ENCODE data around the gene SESN1. TPM values are rescaled to one million over a fixed set of nuclear protein-coding genes. Genes with fewer than 3 reads are reported as not detected.
A peak's percentile ranks its signal among the peaks of the same experiment; 100 is the strongest.
"Not testable (repeated sequence)": the region's sequence is repeated elsewhere in the genome, so short reads cannot be mapped to it uniquely, and the experiment has no call there.

The SESN1 gene
- total RNA-seq, 1 experiment from 2014 or later: 4.2 TPM

GRCh38 chr6:109001291-109001894 is 93.3 kb downstream of the SESN1 start:
- DNase-seq (ENCODE audit: low read depth): no peak

GRCh38 chr6:109000289-109000688 is 94.4 kb downstream of the SESN1 start:
- no peak for DNase-seq (ENCODE audit: low read depth)

DNA sequence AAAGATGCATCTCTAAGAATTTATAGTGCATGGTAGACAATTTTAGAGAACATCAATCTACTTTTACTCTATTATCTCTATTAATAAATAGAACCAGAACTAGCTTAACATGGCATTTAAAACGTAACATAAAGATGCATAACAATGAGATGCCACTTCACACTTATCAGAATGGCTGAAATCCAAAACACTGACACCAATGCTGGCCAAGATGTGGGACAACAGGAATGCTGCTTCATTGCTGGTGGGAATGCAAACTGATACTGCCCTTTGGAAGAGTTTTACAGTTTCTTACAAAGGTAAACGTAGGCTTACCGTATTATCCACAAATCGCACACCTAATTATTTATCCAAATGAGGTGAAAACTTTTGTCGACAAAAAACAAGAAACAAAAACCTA is 95.2 kb downstream of the SESN1 start:
- no peak for DNase-seq (ENCODE audit: low read depth)

GRCh38 chr6:108998485-108998884 is 96.2 kb downstream of the SESN1 start:
- no peak for DNase-seq (ENCODE audit: low read depth)

GRCh38 chr6:108996208-108996607 is 98.4 kb downstream of the SESN1 start:
- no peak for DNase-seq (ENCODE audit: low read depth)

DNA sequence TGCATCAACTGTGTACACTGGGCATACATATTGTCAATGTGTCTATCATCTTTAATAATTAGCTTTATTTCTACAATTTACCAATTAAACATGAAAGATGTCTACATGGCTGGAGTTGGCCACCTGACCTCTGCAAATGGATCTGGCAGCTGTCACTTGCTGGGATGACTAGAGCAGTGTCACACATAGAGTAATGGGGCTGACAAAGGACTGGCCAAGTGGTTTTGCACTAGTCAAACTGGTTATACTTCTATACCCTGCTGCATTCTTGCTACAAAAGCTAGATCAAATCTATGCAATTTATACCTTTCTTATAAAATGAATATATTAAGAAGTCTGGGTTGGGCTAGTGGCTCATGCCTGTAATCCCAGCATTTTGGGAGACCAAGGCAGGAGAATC is 99.3 kb downstream of the SESN1 start:
- DNase-seq (ENCODE audit: low read depth): no peak

DNA sequence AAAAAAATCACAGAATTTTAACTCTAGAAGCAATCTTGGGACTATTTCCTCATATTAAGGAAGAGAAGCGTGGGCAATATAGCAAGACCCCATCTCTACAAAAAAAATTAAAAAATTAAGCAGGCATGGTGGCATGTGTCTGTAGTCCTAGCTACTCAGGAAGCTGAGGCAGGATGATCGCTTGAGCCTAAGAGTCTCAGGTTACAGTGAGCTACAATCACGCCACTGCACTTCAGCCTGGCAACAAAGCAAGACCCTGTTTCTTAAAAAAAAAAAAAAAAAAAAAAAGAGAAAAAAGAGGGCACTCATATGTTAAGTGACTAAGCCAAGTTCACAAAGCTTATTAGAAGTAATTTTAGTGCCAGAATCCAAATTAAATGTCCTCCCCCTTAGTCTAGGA is 100.8 kb downstream of the SESN1 start:
- DNase-seq (ENCODE audit: low read depth): no peak

- DNase-seq (ENCODE audit: low read depth): no peak
These were observed 104.9 kb downstream of the SESN1 start for GRCh38 chr6:108989700-108990099.

GRCh38 chr6:108988765-108989164 is 105.9 kb downstream of the SESN1 start:
- DNase-seq (ENCODE audit: low read depth): no peak

GRCh38 chr6:108988296-108988695 is 106.3 kb downstream of the SESN1 start:
- no peak for DNase-seq (ENCODE audit: low read depth)

DNA sequence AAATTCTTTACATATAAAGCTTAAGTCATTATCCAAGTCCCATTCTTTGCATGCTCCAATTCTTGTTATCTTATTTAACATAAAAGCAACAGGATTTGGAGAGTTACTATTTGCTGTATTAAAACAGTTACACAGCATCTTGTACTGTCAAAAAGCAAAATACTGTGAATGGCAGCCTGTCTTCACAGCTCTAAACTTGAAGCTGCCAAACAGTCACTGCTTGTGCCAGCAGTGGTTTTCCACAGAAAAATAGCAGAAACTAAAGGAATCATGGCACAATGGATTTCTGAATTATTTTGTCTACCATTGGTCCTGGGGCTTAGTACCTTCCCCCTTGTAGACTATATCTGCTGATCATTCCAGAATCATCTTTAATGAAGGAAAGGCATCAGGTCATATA is 107.5 kb downstream of the SESN1 start:
- DNase-seq (ENCODE audit: low read depth): no peak

GRCh38 chr6:108985301-108985700 is 109.3 kb downstream of the SESN1 start:
- DNase-seq (ENCODE audit: low read depth): no peak

- no peak for DNase-seq (ENCODE audit: low read depth)
These were observed 111.5 kb downstream of the SESN1 start for GRCh38 chr6:108983151-108983550.

GRCh38 chr6:108982154-108983113 is 112.2 kb downstream of the SESN1 start:
- DNase-seq (ENCODE audit: low read depth): no peak

DNA sequence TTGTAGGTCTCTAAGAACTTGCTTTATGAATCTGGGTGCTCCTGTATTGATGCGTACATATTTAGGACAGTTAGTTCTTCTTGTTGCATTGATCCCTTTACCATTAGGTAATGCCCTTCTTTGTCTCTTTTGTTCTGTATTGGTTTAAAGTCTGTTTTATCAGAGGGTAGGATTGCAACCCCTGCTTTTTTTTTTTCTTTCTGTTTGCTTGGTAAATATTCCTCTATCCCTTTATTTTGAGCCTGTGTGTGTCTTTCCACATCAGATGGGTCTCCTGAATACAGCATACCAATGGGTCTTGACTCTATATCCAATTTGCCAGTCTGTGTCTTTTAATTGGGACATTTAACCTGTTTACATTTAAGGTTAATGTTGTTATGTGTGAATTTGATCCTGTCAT is 116.0 kb downstream of the SESN1 start:
- DNase-seq (ENCODE audit: low read depth): not testable (repeated sequence)

- no peak for DNase-seq (ENCODE audit: low read depth)
These were observed 120.4 kb downstream of the SESN1 start for GRCh38 chr6:108974201-108974600.

GRCh38 chr6:108969776-108970175 is 124.9 kb downstream of the SESN1 start:
- DNase-seq (ENCODE audit: low read depth): no peak

DNA sequence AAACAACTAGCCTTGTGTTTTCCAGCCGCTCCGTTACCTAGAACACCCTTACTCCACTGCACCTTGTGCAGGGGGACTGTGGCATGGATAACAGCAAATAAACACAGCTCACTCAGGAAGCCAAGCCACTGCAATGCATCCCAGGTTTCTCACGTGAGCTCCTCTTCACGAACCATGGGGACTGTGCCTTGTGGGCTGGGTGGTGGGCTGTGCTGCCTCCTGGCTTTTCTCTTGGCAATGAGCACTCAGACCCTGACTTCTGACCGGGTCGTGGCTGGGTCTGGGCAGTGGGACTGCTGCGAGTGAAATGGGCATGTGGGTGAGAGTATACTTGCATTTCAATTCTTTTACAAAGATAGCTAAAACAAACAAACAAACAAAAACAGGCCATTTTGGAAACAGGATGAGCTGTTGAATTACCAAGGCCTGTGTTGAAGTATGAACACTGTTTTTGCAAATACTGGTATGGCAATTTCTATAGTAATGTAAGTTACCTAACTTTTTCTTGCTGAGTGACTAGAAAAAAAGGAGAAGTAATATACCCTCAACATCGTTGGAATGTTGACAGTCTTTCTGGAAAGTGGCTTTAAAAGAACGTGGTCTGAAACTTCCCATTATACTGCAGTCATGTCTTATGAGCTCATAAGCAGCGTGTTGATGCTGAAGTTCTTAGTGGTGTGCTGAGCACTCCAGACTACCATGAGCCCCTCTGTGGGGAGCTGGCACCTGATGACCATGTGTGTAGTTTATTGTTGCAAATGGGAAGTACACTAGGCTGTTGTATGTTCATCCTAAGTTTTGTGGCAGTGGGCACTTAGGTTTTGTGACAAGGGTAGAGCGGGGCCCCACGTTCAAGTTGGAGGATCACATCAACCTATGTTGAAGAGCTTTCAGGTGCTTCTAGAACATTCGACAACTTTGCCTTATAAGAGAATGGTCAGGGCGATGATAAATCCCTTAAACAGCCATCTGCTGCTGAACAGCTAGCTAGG is 126.0 kb downstream of the SESN1 start:
- no peak for DNase-seq (ENCODE audit: low read depth)

GRCh38 chr6:108966855-108967755 is 127.5 kb downstream of the SESN1 start:
- DNase-seq (ENCODE audit: low read depth): peak; percentile 80

DNA sequence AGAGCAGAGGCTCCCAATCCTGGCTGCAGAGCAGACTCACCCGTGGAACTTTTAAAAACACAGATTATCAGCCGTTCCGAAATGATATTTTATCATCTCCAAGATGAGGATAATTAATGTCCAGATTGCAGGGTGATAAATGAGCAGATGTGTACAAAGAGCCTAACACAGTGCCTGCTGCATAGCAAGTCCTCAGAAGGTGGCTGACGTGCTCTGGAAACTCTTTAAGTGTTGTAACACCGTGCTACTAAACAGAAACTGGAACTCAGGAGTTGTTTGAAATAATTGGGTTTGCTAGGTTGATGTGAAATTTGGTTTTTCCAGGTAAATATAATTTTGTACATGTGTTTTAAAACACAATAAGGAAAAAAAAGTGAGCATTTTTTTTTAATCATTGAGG is 128.4 kb downstream of the SESN1 start:
- DNase-seq (ENCODE audit: low read depth): no peak

DNA sequence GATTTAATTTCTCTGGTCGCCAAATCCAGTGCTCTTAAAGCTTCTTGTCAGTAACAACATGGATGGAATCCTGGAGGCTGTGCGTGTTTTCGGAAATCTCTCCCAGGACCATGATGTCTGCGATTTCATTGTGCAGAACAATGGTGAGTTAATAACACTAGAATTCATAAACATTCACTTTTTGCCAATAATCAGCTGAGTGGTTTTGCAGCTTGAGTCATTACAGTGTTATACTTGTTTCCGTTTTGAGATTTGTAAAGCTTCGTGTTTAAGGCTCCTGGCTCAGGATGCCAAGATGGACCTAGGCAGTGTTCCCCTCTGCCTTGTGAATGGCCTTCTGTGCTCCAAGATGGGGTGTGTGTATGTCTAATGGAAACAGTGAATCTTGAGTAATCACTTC is 132.7 kb downstream of the SESN1 start:
- DNase-seq (ENCODE audit: low read depth): no peak

All from Daoy (cell line).